ENCODE measurements around the gene ZFP62.

DNA sequence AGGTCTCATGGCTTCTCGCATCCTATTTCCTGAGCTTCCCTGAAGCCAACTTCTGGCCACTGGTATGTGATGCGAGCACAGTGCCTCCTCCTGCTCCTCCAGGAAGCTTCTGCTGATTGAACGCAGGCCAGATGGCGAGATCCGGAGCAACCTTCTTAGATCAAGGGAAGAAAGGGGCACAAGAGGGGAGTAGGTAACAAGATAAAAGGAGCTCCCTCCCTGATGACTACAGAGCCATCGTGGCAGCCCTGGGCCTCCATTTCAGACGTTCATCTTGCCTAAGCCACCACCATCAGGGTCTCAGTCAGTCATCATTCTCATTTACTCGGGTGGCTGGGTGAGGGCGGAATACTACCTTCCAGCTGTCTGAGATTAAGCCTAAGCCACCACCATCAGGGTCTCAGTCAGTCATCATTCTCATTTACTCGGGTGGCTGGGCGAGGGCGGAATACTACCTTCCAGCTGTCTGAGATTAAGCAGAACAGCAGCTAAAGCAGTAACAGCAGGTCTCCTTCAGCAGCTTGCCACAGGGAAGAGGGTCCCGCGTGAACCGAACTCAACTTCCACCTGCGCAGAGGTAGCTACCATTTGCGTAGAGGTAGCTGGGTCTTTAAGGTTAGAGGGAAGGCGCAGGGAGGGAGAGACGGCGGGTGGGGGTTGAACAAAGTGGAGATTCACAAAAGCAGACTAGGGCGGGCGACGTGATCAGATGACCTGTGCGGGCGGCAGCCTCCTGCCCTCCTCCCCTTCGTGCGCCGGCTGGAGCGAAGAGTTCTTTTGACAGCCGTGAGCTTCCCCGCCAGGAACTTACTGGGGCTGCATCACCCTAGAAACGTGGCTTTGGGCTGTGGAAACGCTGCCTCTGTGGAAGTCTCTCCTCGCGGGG is 30.6 kb downstream of the ZFP62 start:
- TF ChIP-seq, protein P1, sequence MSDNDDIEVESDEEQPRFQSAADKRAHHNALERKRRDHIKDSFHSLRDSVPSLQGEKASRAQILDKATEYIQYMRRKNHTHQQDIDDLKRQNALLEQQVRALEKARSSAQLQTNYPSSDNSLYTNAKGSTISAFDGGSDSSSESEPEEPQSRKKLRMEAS (IDR thresholded peaks at IDR 0.05): no peak
- TF ChIP-seq, protein P2, sequence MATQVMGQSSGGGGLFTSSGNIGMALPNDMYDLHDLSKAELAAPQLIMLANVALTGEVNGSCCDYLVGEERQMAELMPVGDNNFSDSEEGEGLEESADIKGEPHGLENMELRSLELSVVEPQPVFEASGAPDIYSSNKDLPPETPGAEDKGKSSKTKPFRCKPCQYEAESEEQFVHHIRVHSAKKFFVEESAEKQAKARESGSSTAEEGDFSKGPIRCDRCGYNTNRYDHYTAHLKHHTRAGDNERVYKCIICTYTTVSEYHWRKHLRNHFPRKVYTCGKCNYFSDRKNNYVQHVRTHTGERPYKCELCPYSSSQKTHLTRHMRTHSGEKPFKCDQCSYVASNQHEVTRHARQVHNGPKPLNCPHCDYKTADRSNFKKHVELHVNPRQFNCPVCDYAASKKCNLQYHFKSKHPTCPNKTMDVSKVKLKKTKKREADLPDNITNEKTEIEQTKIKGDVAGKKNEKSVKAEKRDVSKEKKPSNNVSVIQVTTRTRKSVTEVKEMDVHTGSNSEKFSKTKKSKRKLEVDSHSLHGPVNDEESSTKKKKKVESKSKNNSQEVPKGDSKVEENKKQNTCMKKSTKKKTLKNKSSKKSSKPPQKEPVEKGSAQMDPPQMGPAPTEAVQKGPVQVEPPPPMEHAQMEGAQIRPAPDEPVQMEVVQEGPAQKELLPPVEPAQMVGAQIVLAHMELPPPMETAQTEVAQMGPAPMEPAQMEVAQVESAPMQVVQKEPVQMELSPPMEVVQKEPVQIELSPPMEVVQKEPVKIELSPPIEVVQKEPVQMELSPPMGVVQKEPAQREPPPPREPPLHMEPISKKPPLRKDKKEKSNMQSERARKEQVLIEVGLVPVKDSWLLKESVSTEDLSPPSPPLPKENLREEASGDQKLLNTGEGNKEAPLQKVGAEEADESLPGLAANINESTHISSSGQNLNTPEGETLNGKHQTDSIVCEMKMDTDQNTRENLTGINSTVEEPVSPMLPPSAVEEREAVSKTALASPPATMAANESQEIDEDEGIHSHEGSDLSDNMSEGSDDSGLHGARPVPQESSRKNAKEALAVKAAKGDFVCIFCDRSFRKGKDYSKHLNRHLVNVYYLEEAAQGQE (IDR thresholded peaks at IDR 0.05; ENCODE audit: low read depth): no peak
- no peak for TF ChIP-seq FOXM1 (IDR thresholded peaks at IDR 0.05; ENCODE audit: borderline replicate concordance, low read depth)
- TF ChIP-seq EP300 (IDR thresholded peaks at IDR 0.05; ENCODE audit: borderline replicate concordance): no peak
